HL-60/S4 treated with phorbol 12-myristate 13-acetate at 8.2 ng/mL for 4 days and 3 days (cell line): ENCODE results near the gene XPNPEP1.

Experiments used
- in situ Hi-C: fragments of 300-500 bp; cut with MboI; formaldehyde crosslinking; loops from 2 replicates; pipeline ENCODE4 v1.15.0; 2022; ENCODE audit warnings: low sequenced_read_pairs

The XPNPEP1 gene

GRCh38 chr10:109895095-109895818, 28.1 kb downstream of the XPNPEP1 start:
- in situ Hi-C loops, result loop anchor here (25.0 kb wide), 1 partner anchor 367 kb away; no protein-coding TSS in a partner anchor

GRCh38 chr10:109894516-109894915, 28.8 kb downstream of the XPNPEP1 start:
- in situ Hi-C loops, result loop anchor here (25.0 kb wide), 1 partner anchor 368 kb away; no protein-coding TSS in a partner anchor

GRCh38 chr10:109893386-109893785, 29.9 kb downstream of the XPNPEP1 start:
- in situ Hi-C loops, result loop anchor here (25.0 kb wide), 1 partner anchor 369 kb away; no protein-coding TSS in a partner anchor

GRCh38 chr10:109892931-109893330, 30.4 kb downstream of the XPNPEP1 start:
- in situ Hi-C loops, result loop anchor here (25.0 kb wide), 1 partner anchor 369 kb away; no protein-coding TSS in a partner anchor

GRCh38 chr10:109892117-109892516, 31.2 kb downstream of the XPNPEP1 start:
- in situ Hi-C loops, result loop anchor here (25.0 kb wide), 1 partner anchor 370 kb away; no protein-coding TSS in a partner anchor

GRCh38 chr10:109891105-109891504, 32.2 kb downstream of the XPNPEP1 start:
- in situ Hi-C loops, result loop anchor here (25.0 kb wide), 1 partner anchor 371 kb away; no protein-coding TSS in a partner anchor

- in situ Hi-C loops, result loop anchor here (25.0 kb wide), 1 partner anchor 372 kb away; no protein-coding TSS in a partner anchor
These were observed 33.4 kb downstream of the XPNPEP1 start for GRCh38 chr10:109889867-109890266.

GRCh38 chr10:109887776-109888175, 35.5 kb downstream of the XPNPEP1 start:
- in situ Hi-C loops, result loop anchor here (25.0 kb wide), 1 partner anchor 375 kb away; no protein-coding TSS in a partner anchor

- in situ Hi-C loops, result loop anchor here (25.0 kb wide), 1 partner anchor 375 kb away; no protein-coding TSS in a partner anchor
These were observed 36.1 kb downstream of the XPNPEP1 start for GRCh38 chr10:109887243-109887642.

- in situ Hi-C loops, result loop anchor here (25.0 kb wide), 1 partner anchor 376 kb away; no protein-coding TSS in a partner anchor
These were observed 36.5 kb downstream of the XPNPEP1 start for GRCh38 chr10:109886781-109887140.

GRCh38 chr10:109886037-109886780, 37.1 kb downstream of the XPNPEP1 start:
- in situ Hi-C loops, result loop anchor here (25.0 kb wide), 1 partner anchor 376 kb away; no protein-coding TSS in a partner anchor

- in situ Hi-C loops, result loop anchor here (25.0 kb wide), 1 partner anchor 378 kb away; no protein-coding TSS in a partner anchor
These were observed 39.2 kb downstream of the XPNPEP1 start for GRCh38 chr10:109883859-109884771.

GRCh38 chr10:109882251-109883057, 40.9 kb downstream of the XPNPEP1 start:
- in situ Hi-C loops, result loop anchor here (25.0 kb wide), 1 partner anchor 380 kb away; no protein-coding TSS in a partner anchor

- in situ Hi-C loops, result loop anchor here (25.0 kb wide), 1 partner anchor 381 kb away; no protein-coding TSS in a partner anchor
These were observed 41.6 kb downstream of the XPNPEP1 start for GRCh38 chr10:109881769-109882057.

GRCh38 chr10:109880886-109881768, 42.2 kb downstream of the XPNPEP1 start:
- in situ Hi-C loops, result loop anchor here (25.0 kb wide), 1 partner anchor 381 kb away; no protein-coding TSS in a partner anchor

GRCh38 chr10:109877546-109877945, 45.8 kb downstream of the XPNPEP1 start:
- in situ Hi-C loops, result loop anchor here (25.0 kb wide), 1 partner anchor 385 kb away; no protein-coding TSS in a partner anchor

GRCh38 chr10:109875828-109876821, 47.2 kb downstream of the XPNPEP1 start:
- in situ Hi-C loops, result loop anchor here (25.0 kb wide), 1 partner anchor 386 kb away; no protein-coding TSS in a partner anchor
